Osteoblast (primary cell): ENCODE data around the gene PLA1A. TPM values are rescaled to one million over a fixed set of nuclear protein-coding genes. Genes with fewer than 3 reads are reported as not detected.

Experiments
- DNase-seq: peaks from one replicate; pipeline ENCODE4 v3.0.0; 2011; ENCODE audit warnings: low spot score, mixed read lengths; ENCODE audit not compliant: insufficient read length; ENCODE audit errors: missing footprints
- H2AFZ ChIP-seq: 2 replicates; pipeline ENCODE4 v1.6.0; 2011; ENCODE audit warnings: mild to moderate bottlenecking, low read length
- H3K27ac ChIP-seq: 2 replicates; pipeline ENCODE4 v1.5.1; 2011; ENCODE audit warnings: mild to moderate bottlenecking, low read depth, low read length, moderate library complexity
- H3K27me3 ChIP-seq: 2 replicates; pipeline ENCODE4 v1.6.0; 2012; ENCODE audit warnings: mild to moderate bottlenecking, control low read depth, inconsistent platforms, low read length, moderate library complexity; ENCODE audit not compliant: insufficient read depth
- H3K36me3 ChIP-seq: 2 replicates; pipeline ENCODE4 v1.5.1; 2011; ENCODE audit warnings: mild to moderate bottlenecking, low read length, control low read depth, moderate library complexity; ENCODE audit not compliant: insufficient read depth
- H3K4me1 ChIP-seq: 2 replicates; pipeline ENCODE4 v1.5.1; 2011; ENCODE audit warnings: mild to moderate bottlenecking, low read length, control low read depth, moderate library complexity; ENCODE audit not compliant: insufficient read depth
- H3K4me2 ChIP-seq: 2 replicates; pipeline ENCODE4 v1.6.0; 2011; ENCODE audit warnings: mild to moderate bottlenecking, low read length; ENCODE audit not compliant: insufficient read depth
- H3K4me3 ChIP-seq: fragments of 200-600 bp; sonication (generic); 3 replicates; pipeline ENCODE4 v1.5.1; 2012; ENCODE audit warnings: mild to moderate bottlenecking, low read length, inconsistent platforms; ENCODE audit not compliant: insufficient read depth
- H3K79me2 ChIP-seq: 2 replicates; pipeline ENCODE4 v1.6.0; 2012; ENCODE audit warnings: mild to moderate bottlenecking, low read length, control low read depth, inconsistent platforms; ENCODE audit not compliant: insufficient read depth
- H3K9me3 ChIP-seq: 2 replicates; pipeline ENCODE4 v1.5.1; 2011; ENCODE audit warnings: low read depth, low read length, control low read depth
- H4K20me1 ChIP-seq: 2 replicates; pipeline ENCODE4 v1.6.0; 2012; ENCODE audit warnings: mild to moderate bottlenecking, low read length, control low read depth; ENCODE audit not compliant: insufficient read depth
- total RNA-seq: library from RNA; depleted of rRNA; stranded (reverse); fragments of >200 nt; gene quantifications from 2 replicates; pipeline ENCODE4 v1.2.3, GENCODE V29; 2012
- TF ChIP-seq, protein P1 (sequence below): IDR thresholded peaks from 2 replicates; pipeline ENCODE4 v1.5.1; 2011; ENCODE audit warnings: mild to moderate bottlenecking, low read depth, low read length, moderate library complexity; ENCODE audit errors: extremely low read depth

The PLA1A gene
- total RNA-seq, 1 donor = 0.36 TPM

DNA sequence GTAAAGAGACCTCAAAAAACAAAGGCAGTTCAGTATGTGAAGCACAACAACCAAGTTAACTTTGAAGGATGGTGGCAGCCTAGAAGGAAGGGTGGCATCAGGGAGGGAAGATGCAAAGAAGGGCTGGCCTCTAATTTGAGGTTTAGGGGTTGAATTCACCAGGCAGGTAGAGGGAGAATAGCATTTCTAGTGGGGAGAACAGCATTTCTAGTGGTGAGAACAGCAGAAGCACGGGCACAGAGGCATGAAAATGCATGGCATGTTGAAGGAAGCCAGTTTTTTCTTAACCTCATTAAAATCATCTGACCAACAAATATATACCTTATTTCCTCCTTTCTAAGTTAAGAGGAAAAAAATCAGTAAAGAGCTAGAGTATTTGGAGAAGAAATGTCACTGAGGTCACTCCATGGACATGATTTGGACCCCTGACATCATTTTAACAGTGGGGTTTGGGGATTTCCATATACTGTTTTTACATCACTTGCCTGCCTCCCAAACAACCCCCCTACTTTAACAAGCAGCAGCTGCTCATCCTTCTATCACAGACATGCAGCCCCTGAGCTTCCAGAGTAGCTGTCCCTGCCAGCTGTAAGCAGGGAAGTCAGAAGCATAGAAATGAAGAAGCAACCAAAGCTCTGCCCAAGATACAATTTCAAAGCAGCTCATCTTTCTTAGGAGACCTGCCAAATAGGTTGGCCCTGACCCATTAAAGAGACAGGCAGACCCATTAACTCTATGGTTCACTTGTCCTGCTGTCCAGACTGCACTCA lies 65.1 kb downstream of the PLA1A start:
- peak overlapping the region; percentile 88 for H3K27ac ChIP-seq
- peak overlapping the region; percentile 21 for H2AFZ ChIP-seq
- no peaks in the 10 kb centered on the region for H3K9me3 ChIP-seq
- no peaks in the 10 kb centered on the region for H4K20me1 ChIP-seq
- H3K4me1 ChIP-seq = peaks cover 46% of the 10 kb centered on the region
- TF ChIP-seq, protein P1, sequence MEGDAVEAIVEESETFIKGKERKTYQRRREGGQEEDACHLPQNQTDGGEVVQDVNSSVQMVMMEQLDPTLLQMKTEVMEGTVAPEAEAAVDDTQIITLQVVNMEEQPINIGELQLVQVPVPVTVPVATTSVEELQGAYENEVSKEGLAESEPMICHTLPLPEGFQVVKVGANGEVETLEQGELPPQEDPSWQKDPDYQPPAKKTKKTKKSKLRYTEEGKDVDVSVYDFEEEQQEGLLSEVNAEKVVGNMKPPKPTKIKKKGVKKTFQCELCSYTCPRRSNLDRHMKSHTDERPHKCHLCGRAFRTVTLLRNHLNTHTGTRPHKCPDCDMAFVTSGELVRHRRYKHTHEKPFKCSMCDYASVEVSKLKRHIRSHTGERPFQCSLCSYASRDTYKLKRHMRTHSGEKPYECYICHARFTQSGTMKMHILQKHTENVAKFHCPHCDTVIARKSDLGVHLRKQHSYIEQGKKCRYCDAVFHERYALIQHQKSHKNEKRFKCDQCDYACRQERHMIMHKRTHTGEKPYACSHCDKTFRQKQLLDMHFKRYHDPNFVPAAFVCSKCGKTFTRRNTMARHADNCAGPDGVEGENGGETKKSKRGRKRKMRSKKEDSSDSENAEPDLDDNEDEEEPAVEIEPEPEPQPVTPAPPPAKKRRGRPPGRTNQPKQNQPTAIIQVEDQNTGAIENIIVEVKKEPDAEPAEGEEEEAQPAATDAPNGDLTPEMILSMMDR = peak; percentile 19
- H3K4me2 ChIP-seq = peak overlapping the region; percentile 45
- no peak overlapping the region for H3K4me3 ChIP-seq
- no peaks in the 10 kb centered on the region for H3K27me3 ChIP-seq
- no peak for DNase-seq
- H3K36me3 ChIP-seq = no peaks in the 10 kb centered on the region
- H3K79me2 ChIP-seq = no peaks in the 10 kb centered on the region

DNA sequence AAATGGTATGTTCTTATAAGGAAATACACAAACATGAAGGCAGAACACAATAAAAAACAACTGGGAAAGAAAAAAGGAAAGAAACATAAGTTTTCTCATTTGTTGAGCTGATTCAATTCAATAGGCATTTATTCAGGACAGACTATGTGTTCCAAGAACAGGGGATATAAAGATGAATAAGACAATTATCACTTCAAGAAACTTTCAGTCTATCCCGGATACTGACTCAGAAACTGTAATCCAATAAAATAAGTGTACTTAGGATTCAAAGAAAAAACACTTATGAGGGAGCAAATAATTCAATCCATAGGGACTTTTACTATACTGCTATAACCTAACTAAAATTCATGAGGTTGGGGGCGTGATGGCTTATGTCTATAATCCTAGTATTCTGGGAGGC lies 66.2 kb downstream of the PLA1A start:
- Histone ChIP-seq H3K27ac (peak overlapping the region; percentile 88), H3K79me2 (no peaks in the 10 kb centered on the region), H3K27me3 (no peaks in the 10 kb centered on the region), H3K4me1 (peaks cover 46% of the 10 kb centered on the region), H3K9me3 (no peaks in the 10 kb centered on the region), H2AFZ (peak overlapping the region; percentile 71), H3K4me3 (no peak overlapping the region), H4K20me1 (no peaks in the 10 kb centered on the region), H3K4me2 (peak overlapping the region; percentile 45), H3K36me3 (no peaks in the 10 kb centered on the region)
- TF ChIP-seq, protein P1 = no peak
- no peak for DNase-seq

DNA sequence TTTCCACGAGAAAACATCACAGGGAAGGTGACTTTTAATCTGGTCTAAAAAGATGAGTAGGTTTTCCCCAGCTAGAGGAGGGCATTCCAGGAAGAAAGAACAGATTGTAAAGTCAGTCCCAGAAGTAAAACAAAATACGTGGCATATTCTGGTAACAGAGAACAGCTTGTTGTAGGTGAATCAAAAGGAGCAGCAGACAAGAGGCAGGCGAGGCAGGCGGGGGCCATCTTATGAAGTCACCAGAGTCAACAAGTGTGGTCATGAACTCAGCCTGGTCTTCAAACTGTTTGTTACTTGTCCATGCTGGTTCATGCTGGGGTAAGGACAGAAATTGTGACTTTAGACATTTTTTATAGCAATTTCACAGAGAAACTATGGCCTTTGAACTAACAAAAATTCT lies 66.7 kb downstream of the PLA1A start:
- Histone ChIP-seq H4K20me1 (no peaks in the 10 kb centered on the region), H3K27me3 (no peaks in the 10 kb centered on the region), H3K4me3 (no peak overlapping the region), H3K4me1 (peaks cover 46% of the 10 kb centered on the region), H3K27ac (peak overlapping the region; percentile 88), H3K36me3 (no peaks in the 10 kb centered on the region), H3K79me2 (no peaks in the 10 kb centered on the region), H3K4me2 (peak overlapping the region; percentile 45), H3K9me3 (no peaks in the 10 kb centered on the region), H2AFZ (peak overlapping the region; percentile 71)
- TF ChIP-seq, protein P1 = no peak
- no peak for DNase-seq

DNA sequence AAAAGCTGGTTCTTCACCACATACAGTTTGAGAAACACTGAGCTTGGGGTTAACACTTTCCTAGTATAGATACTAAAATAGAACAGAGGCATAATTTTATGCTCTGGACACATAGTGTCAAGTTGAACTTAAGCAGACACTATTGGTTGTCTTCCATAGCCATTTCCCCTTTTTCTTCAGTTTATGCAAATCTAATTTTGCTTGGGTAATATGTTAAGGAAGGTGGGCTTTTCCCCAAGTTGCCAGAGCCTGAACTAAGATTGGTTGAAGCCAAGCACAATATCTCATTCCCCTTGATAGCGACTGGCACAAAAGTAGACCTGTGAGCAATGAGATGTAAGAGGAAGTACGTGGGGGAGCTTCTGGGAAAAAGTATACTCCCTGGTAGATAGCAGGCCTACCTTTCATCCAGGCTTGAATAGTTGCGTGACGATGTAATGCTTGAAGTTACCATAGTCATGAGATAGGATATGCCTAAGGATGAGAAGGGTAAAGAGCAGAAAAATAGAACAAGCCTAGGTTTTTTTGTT lies 67.2 kb downstream of the PLA1A start:
- H2AFZ ChIP-seq = peak overlapping the region; percentile 71
- peak overlapping the region; percentile 88 for H3K27ac ChIP-seq
- TF ChIP-seq, protein P1 = no peak
- H3K4me1 ChIP-seq = peaks cover 47% of the 10 kb centered on the region
- no peaks in the 10 kb centered on the region for H4K20me1 ChIP-seq
- no peak for DNase-seq
- no peak overlapping the region for H3K4me3 ChIP-seq
- H3K4me2 ChIP-seq = peak overlapping the region; percentile 45
- no peaks in the 10 kb centered on the region for H3K79me2 ChIP-seq
- no peaks in the 10 kb centered on the region for H3K27me3 ChIP-seq
- H3K9me3 ChIP-seq = no peaks in the 10 kb centered on the region
- H3K36me3 ChIP-seq = peaks cover under 1% of the 10 kb centered on the region
